Hindlimb muscle (tissue), 1 donor: ENCODE data around the gene EEPD1. TPM values are rescaled to one million over a fixed set of nuclear protein-coding genes. Genes with fewer than 3 reads are reported as not detected.
"Not testable (repeated sequence)": the region's sequence is repeated elsewhere in the genome, so short reads cannot be mapped to it uniquely, and the experiment has no call there.

Source experiments
- DNase-seq: peaks from one replicate; pipeline ENCODE4 v3.0.0-alpha.2; 2013
- polyA plus RNA-seq: library from polyadenylated mRNA; unstranded; fragments of 120-200 nt; gene quantifications from one replicate; pipeline ENCODE4 v1.2.1, GENCODE V29; 2013; ENCODE audit not compliant: insufficient read length

The EEPD1 gene
- polyA plus RNA-seq, 1 donor = 14.7 TPM

- peak; percentile 75 for DNase-seq
Measured at GRCh38 chr7:36303202-36304098, 150.4 kb downstream of the EEPD1 start.

DNA sequence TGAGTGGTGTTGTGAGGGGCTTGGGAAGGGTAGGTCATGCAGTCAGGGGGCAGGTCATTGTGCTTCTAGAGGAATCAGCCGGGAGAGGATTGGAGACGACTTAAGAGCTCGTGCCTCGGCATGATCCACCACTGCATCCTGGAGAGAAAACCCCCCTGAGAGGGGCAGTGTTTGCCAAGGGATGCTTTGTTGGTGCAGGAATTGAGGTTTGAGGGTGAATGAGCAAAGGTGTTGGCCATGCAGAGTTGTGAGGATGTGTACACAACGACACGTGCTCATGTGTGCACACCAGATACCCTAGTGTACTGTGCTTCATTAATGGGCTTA lies 151.0 kb downstream of the EEPD1 start:
- no peak for DNase-seq

DNA sequence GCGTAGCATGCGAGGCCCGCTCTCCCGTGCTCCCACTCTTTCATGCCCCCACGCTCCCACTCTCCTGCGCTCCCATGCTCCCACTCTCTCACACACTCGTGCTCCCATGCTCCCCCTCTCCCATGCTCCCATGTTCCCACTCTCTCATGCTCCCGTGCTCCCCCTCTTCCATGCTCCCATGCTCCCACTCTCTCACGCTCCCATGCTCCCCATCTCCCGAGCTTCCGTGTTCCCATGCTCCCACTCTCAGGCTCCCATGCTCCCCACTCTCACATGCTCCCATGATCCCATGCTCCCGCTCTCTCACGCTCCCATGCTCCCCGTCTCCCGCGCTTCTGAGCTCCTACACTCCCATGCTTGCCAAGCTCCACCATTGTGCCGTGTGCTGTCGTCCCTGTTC lies 152.2 kb downstream of the EEPD1 start:
- no peak for DNase-seq

DNA sequence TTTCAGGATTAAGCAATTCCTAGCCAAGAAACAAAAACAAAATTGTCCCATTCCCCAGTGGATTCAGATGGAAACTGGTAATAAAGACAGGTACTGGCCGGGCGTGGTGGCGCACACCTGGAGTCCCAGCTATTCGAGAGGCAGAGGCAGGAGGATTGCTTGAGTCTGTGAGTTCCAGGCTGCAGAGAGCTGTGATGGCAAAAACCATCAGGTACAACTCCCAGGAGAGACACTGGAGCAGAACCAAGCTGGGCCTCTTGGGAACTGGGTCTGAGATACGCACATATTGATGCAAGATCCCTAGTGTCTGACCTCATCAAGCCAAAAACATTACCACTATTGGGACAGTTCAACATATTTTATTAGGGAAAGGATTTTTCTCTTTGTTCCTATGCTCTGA lies 152.6 kb downstream of the EEPD1 start:
- DNase-seq = no peak

DNA sequence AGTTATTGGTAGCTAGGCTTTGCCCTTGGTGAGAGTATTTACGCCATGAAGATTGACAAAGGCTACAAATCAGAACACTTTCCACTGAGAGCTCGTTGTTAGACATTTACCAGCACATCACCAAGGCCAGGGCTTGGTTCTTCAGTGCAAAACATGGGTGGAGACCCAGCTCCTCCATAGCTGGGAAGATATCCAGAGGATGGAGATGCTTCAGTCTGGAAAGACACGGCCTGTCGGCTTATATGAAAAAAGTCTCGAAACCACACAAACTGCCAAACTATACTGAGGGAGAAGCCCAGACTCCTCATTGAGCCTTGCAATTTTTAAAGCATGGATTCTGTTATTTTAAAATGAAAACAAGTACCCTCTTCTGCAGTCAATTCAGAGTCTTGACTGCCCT lies 153.2 kb downstream of the EEPD1 start:
- no peak for DNase-seq

DNA sequence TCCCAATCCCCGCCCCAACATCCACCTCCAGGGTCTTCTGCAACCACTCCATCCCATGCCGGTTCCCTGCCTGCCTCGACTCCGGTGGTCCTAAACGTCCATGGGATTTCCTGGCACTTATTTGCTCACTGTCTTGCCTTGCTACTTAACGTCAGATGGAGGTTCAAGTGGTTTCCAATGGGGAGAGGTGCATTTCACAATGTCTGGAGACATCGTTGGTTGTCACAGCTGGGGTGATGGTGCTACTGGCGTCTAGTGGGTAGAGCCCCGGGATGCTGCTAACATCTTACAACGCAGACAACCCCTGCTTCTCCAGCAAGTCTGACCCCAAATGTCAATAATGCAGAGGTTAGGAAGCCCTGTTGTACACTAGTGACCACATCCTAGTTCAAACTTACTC lies 153.7 kb downstream of the EEPD1 start:
- DNase-seq = no peak

GRCh38 chr7:36308031-36308430 lies 155.0 kb downstream of the EEPD1 start:
- no peak for DNase-seq

DNA sequence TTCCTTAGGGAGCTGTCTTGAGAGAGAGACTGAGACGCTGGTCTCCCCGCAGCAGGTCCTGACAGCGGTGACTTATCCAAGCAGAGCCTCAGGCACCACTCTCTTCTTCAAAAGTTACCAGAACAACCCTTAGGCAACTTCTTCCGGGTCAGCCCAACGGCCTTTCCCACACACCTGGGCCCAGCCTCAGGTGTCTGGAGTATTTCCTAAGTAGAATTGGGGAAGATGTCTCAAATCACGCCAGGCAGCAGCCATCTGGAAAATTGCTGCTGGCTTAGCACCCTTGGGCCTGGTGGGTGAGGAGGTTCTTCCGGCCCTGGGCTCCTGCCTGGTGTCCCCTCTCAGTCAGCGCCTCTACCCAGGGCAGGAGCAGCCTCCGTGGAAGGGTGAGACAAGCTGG lies 156.2 kb downstream of the EEPD1 start:
- no peak for DNase-seq

DNA sequence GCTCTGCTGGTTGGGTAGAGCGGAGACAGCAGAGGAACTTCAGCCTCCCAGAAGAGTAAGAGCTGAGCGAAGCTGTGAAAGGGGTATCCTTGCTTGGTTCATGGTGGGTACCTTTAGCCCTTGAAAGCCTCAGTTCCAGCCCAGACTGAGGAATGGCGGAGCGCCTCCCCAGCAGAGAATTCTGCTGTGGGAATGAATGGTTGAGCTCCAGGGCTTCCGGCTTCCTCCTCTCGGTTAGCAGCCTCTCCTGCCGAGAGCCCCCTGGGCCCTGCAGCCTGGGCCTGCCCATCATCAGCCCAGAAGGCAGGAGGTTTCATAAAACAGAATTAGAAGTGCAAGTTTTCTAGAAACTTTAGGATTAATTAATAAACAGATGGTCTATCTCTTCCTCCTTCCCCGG lies 156.7 kb downstream of the EEPD1 start:
- DNase-seq = no peak

GRCh38 chr7:36310897-36311296 lies 157.8 kb downstream of the EEPD1 start:
- no peak for DNase-seq

GRCh38 chr7:36311539-36311938 lies 158.5 kb downstream of the EEPD1 start:
- no peak for DNase-seq

- no peak for DNase-seq
Measured at GRCh38 chr7:36312064-36312914, 159.2 kb downstream of the EEPD1 start.

GRCh38 chr7:36312915-36313334 lies 159.9 kb downstream of the EEPD1 start:
- DNase-seq = no peak

DNA sequence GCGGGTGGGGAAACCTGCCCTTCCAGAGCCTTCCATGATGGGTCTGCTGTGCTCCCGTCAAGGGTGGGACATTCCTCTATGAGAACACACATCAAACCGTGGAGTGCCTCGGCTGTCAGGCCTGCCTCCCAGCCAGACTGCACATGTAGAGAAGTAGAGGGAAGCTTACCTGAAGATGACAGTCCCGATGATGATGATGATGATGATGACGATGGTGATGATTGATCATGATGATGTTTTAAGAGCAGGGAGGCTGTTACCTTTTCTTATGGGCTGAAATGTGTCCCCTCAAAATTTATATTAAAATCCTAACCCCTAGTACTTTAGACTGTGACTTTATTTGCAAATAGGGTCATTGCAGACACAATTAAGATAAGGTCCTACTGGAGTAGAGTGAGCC lies 160.6 kb downstream of the EEPD1 start:
- DNase-seq = no peak

GRCh38 chr7:36314491-36314890 lies 161.4 kb downstream of the EEPD1 start:
- no peak for DNase-seq

- no peak for DNase-seq
Measured at GRCh38 chr7:36315309-36315944, 162.4 kb downstream of the EEPD1 start.

GRCh38 chr7:36316319-36316718 lies 163.3 kb downstream of the EEPD1 start:
- DNase-seq = no peak

DNA sequence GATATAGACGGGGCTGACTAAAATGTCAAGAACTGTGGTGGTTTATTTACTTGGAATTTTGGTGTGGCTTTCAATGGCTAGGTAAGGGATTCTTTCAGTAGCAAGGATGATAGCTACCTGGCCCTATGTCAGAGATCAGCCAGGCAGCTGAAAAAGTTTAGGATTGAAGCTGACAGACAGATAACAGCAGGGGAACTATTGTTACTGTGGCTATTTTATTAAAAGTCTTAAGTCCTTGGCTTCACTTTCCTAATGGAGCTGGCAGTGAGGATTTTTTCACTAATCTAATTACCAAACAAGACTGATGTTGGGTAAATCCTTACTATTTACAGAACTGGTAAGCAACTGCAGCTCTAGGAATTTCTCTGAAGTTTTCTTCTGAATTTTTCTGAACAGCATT lies 164.2 kb downstream of the EEPD1 start:
- no peak for DNase-seq

GRCh38 chr7:36318116-36318515 lies 165.1 kb downstream of the EEPD1 start:
- no peak for DNase-seq

GRCh38 chr7:36321284-36321683 lies 168.2 kb downstream of the EEPD1 start:
- not testable (repeated sequence) for DNase-seq

GRCh38 chr7:36336390-36336789 lies 183.3 kb downstream of the EEPD1 start:
- DNase-seq = no peak

DNA sequence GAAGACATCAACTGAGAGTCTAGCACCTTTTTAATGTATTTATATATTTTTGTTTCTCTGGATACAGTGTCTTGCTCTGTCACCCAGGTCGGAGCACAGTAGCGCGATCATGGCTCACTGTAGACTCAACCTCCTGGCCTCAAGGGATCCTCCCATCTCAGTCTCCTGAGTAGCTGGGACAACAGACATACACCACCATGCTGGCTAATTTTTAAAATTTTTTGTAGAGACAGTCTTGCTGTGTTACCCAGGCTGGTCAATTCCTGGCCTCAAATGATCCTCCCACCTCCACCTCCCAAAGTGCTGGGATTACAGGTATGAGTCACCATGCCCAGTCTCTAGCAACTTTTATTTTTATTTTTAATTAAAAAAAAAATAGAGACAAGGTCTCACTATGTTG lies 185.2 kb downstream of the EEPD1 start:
- DNase-seq = no peak

DNA sequence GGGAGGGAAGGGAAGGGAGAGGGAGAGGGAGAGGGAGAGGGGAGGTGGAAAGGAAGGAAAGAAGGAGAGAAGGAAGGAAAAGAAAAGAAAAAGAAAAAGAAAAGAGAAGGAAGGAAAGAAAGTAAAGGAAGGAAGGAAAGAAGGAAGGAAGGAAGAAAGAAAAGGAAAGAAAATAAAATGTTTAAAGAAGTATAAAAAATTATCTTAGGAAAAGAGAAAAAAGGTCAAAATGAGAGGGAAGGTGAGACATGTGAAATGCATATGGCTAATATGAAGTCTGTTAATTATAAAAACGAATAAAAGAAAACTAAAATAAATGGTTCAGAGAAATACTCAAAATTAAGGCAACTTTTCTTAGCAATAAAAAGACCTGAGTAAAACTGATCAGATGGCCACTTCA lies 190.5 kb downstream of the EEPD1 start:
- DNase-seq = no peak
